Activated CD8-positive, alpha-beta memory T cell treated with anti-CD3 and anti-CD28 coated beads, Interleukin-2, amount 10 ng/mL, durations not matched to agents 7 days and 5 days (primary cell): ENCODE results near the gene KIAA0513. TPM values are rescaled to one million over a fixed set of nuclear protein-coding genes. Genes with fewer than 3 reads are reported as not detected.

Experiments used
- ATAC-seq: fragments of 150-1000 bp; cut with Tn5 transposase; one replicate; pipeline ENCODE4 v1.10.0; 2021; ENCODE audit warnings: moderate library complexity
- CTCF ChIA-PET: fragments of 350-600 bp; sonication (Branson Sonifier 250); formaldehyde crosslinking; loops from one replicate; lab custom pipeline; 2021; ENCODE audit warnings: antibody characterized with exemption; lab: Charles Lee
- DNase-seq: peaks from one replicate; pipeline ENCODE4 v3.0.0-alpha.2; 2020
- H3K27ac Mint-ChIP-seq: one replicate; pipeline ENCODE4 v1.8.0; 2021; ENCODE audit warnings: mild to moderate bottlenecking, mixed read lengths
- H3K27me3 Mint-ChIP-seq: one replicate; pipeline ENCODE4 v1.8.0; 2021; ENCODE audit warnings: mixed read lengths
- H3K36me3 Mint-ChIP-seq: one replicate; pipeline ENCODE4 v1.8.0; 2021; ENCODE audit warnings: mild to moderate bottlenecking, mixed read lengths
- H3K4me1 Mint-ChIP-seq: one replicate; pipeline ENCODE4 v1.8.0; 2021; ENCODE audit warnings: mixed read lengths
- H3K4me3 Mint-ChIP-seq: one replicate; pipeline ENCODE4 v1.8.0; 2021; ENCODE audit warnings: mild to moderate bottlenecking, moderate library complexity, mixed read lengths
- H3K9me3 Mint-ChIP-seq: one replicate; pipeline ENCODE4 v1.8.0; 2022; ENCODE audit warnings: low read depth, mixed read lengths
- total RNA-seq, 2 experiments: library from RNA; stranded (reverse); gene quantifications; one replicate each; pipeline ENCODE4 v1.2.3, GENCODE V29; 2021

Gene KIAA0513
- total RNA-seq, 2 experiments from 2014 or later, result 7.9 to 9.6 TPM

DNA sequence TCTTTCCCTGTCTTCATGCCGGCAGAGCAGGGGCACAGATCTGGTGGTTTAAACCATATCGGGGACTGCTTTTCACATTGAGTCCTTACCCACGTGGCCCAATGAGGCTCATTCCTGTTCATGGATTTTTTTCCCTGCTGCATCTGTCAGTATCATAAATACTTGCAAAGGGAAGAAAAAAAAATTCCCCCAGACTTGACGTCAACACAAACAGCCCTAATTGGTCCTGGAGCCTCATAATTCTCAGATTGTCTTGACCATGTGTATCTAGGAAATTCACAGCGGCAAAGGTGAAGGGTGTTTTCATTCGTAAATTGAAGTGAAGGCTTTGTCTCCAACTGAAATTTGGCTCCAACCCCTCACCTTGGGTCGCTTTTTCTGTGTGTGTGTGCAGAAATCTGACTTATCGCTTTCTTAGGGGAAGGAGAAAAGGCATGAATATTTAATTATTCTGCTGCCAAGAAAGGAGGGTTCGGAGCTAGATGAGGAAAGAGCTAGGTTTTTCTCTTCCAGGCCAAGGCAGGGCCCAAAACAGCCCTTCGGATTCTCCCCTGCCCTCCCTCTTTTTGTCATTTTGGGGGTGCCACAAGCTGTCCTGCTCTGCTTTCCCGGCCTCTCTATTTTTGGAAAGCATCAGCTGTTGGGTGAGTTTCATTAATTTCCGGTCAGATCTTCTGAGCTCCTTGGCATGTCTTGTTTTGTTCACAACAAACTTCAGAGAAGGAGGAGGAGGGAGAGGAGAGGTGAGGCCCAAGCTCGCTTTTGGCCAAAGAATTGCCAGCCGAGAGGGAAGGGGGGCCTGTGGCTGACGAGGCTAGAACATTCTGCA lies 102.5 kb downstream of the KIAA0513 start:
- CTCF ChIA-PET, result interaction anchor here (4.1 kb wide), 1 partner anchor 15 kb away, joined by 13 read pairs; no protein-coding TSS in a partner anchor
- no peak for DNase-seq
- Mint-ChIP-seq H3K4me3 (no peak overlapping the region), H3K27ac (no peak overlapping the region), H3K27me3 (no peaks in the 10 kb centered on the region), H3K9me3 (no peaks in the 10 kb centered on the region), H3K36me3 (no peaks in the 10 kb centered on the region), H3K4me1 (no peaks in the 10 kb centered on the region)
- ATAC-seq, result no peak

DNA sequence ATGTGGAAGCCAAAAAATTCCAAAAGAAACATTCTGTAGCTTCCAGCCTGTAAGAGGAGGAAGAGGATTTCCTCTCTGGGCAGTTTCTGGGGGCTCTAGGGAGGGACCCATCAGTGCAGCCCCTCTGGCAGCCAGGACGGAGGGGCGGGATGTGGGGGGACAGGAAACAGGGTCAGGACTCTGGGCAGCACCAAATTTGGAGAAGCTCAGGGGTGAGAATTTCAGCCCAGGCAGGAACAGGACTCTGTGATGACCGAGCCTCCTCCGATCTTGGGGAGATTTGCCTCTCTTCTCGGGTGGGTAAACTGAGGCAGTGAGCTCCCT lies 103.1 kb downstream of the KIAA0513 start:
- no peaks in the 10 kb centered on the region for H3K9me3 Mint-ChIP-seq
- no peaks in the 10 kb centered on the region for H3K27me3 Mint-ChIP-seq
- DNase-seq, result no peak
- CTCF ChIA-PET, result interaction anchor here (4.1 kb wide), 1 partner anchor 16 kb away, joined by 13 read pairs; no protein-coding TSS in a partner anchor
- H3K4me1 Mint-ChIP-seq, result no peaks in the 10 kb centered on the region
- H3K27ac Mint-ChIP-seq, result no peak overlapping the region
- no peak overlapping the region for H3K4me3 Mint-ChIP-seq
- ATAC-seq, result no peak
- no peaks in the 10 kb centered on the region for H3K36me3 Mint-ChIP-seq

- no peak for ATAC-seq
- peaks cover 13% of the 10 kb centered on the region for H3K27me3 Mint-ChIP-seq
- no peak overlapping the region for H3K4me3 Mint-ChIP-seq
- H3K4me1 Mint-ChIP-seq, result peaks cover 2% of the 10 kb centered on the region
- H3K9me3 Mint-ChIP-seq, result no peaks in the 10 kb centered on the region
- CTCF ChIA-PET, result no interaction called here
- no peak overlapping the region for H3K27ac Mint-ChIP-seq
- H3K36me3 Mint-ChIP-seq, result no peaks in the 10 kb centered on the region
- no peak for DNase-seq
Observed at GRCh38 chr16:85132456-85133289, 105.1 kb downstream of the KIAA0513 start.

DNA sequence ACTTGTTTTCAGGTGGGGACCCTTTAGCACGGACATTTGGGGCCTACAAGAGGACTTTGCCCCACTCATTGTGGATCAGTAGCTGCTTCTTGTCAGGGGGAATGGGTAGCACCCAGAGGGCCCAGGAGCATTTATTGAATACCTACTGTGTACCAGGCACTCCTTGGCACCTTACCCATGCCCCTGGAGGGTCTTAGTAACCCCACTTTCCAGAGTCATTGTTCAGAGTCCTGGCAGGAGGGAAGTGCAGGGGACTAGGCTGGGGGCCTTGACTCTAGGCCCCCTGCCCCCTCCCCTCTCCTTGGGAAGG lies 105.7 kb downstream of the KIAA0513 start:
- Mint-ChIP-seq H3K27ac (no peak overlapping the region), H3K9me3 (no peaks in the 10 kb centered on the region), H3K4me1 (peaks cover 2% of the 10 kb centered on the region), H3K36me3 (no peaks in the 10 kb centered on the region), H3K4me3 (no peak overlapping the region), H3K27me3 (peaks cover 19% of the 10 kb centered on the region)
- no peak for DNase-seq
- ATAC-seq, result no peak
- CTCF ChIA-PET, result no interaction called here

DNA sequence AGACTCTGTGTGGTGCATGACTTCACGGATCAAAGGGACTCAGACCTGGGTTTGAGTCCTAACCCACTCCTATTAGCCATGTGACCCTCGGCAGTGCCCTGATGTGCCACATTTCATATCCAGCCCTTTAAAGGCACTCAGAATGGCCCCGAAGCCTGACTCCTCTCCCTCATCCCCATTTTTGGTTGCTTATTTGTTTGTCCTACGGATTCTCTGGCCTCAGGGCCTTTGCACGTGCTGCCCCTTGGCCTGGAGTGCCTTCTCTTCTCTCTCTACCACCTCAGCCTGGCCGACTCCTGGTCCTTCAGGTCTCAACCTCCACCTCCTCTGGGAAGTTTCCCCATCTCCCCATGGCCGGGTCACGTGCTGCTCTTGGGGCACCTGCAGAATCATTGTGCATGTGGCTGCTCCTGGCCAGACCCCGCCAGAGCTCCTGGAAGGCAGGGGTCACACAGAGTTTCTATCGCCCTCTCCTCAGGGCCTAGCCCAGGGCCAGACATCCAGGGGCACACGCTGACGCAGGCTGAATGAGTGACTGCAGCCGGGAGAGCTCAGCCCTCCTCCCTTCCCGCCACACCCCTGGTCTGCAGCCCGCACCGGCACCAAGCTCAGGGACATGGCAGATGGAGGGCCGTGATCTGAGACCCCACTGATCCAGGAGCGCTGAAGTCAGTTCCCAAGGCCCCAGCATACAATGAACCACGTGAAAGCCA lies 106.6 kb downstream of the KIAA0513 start:
- Mint-ChIP-seq H3K9me3 (no peaks in the 10 kb centered on the region), H3K27me3 (peaks cover 28% of the 10 kb centered on the region), H3K27ac (no peak overlapping the region), H3K36me3 (no peaks in the 10 kb centered on the region), H3K4me3 (no peak overlapping the region), H3K4me1 (peaks cover 2% of the 10 kb centered on the region)
- DNase-seq, result no peak
- ATAC-seq, result no peak
- CTCF ChIA-PET, result no interaction called here

DNA sequence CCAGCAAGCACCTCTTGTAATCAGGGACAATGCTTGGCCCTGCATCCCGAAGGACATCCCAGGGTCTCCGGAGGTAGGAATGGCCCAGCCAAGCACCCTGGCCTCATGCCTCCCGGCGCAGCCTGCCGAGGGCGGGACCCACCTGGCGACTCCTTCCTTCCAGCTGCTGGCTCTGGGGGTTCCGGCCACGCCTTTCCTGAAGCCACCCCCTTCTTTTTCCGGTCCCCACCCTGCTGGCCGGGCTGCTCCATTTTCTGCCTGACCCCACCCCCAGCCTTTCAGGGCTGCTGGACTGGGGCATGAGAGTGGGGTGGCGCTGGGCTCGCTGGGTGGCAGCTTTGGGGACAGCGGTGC lies 107.2 kb downstream of the KIAA0513 start:
- DNase-seq (no peak), ATAC-seq (no peak)
- H3K4me1 Mint-ChIP-seq, result peaks cover 2% of the 10 kb centered on the region
- no peaks in the 10 kb centered on the region for H3K36me3 Mint-ChIP-seq
- no peaks in the 10 kb centered on the region for H3K9me3 Mint-ChIP-seq
- peaks cover 31% of the 10 kb centered on the region for H3K27me3 Mint-ChIP-seq
- CTCF ChIA-PET, result no interaction called here
- no peak overlapping the region for H3K4me3 Mint-ChIP-seq
- H3K27ac Mint-ChIP-seq, result no peak overlapping the region

- Mint-ChIP-seq H3K27ac (no peak overlapping the region), H3K27me3 (peaks cover 31% of the 10 kb centered on the region), H3K9me3 (no peaks in the 10 kb centered on the region), H3K36me3 (no peaks in the 10 kb centered on the region), H3K4me3 (no peak overlapping the region), H3K4me1 (peaks cover 2% of the 10 kb centered on the region)
- CTCF ChIA-PET, result interaction anchor here (1.1 kb wide), 1 partner anchor 21 kb away, joined by 3 read pairs; no protein-coding TSS in a partner anchor
- no peak for DNase-seq
- no peak for ATAC-seq
Observed at GRCh38 chr16:85136213-85136701, 108.7 kb downstream of the KIAA0513 start.

DNA sequence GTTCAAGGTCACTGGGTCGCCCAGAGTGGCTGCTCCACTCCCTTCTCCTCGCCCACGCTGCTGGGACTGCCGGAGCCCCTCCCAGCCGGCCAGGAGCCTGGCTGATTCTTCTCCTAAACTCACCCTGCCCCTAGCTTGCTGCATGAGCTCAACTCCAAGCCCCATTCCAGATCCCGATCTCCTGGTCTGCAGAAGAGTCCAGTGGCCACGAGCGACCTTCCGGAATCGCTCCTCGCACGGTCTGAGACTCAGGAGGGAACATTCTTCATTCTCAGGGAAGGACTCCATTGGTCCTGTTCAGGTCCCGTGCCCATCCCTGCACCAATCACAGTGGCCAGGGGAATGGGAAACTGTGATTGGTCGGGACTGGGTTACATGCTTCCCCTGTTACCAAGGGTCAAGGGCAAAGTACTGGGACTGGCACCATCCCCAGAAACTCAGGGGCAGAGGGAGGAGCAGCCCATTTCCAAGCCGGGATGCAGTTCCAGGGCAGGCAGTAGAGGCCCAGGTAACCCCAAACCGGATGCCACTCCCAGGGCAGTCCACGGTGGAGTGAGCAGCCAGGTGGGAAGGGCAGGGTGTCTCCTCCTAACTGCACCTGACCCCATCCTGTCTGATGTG lies 109.2 kb downstream of the KIAA0513 start:
- Mint-ChIP-seq H3K27me3 (peaks cover 31% of the 10 kb centered on the region), H3K4me1 (peaks cover 2% of the 10 kb centered on the region), H3K36me3 (no peaks in the 10 kb centered on the region), H3K27ac (no peak overlapping the region), H3K4me3 (no peak overlapping the region), H3K9me3 (no peaks in the 10 kb centered on the region)
- CTCF ChIA-PET, result interaction anchor here (1.1 kb wide), 1 partner anchor 22 kb away, joined by 3 read pairs; no protein-coding TSS in a partner anchor
- no peak for ATAC-seq
- DNase-seq, result no peak

- Mint-ChIP-seq H3K27me3 (peaks cover 31% of the 10 kb centered on the region), H3K4me3 (no peak overlapping the region), H3K36me3 (no peaks in the 10 kb centered on the region), H3K27ac (no peak overlapping the region), H3K4me1 (peaks cover 2% of the 10 kb centered on the region), H3K9me3 (no peaks in the 10 kb centered on the region)
- no peak for ATAC-seq
- DNase-seq, result no peak
- CTCF ChIA-PET, result no interaction called here
Observed at GRCh38 chr16:85137323-85138072, 109.9 kb downstream of the KIAA0513 start.

DNA sequence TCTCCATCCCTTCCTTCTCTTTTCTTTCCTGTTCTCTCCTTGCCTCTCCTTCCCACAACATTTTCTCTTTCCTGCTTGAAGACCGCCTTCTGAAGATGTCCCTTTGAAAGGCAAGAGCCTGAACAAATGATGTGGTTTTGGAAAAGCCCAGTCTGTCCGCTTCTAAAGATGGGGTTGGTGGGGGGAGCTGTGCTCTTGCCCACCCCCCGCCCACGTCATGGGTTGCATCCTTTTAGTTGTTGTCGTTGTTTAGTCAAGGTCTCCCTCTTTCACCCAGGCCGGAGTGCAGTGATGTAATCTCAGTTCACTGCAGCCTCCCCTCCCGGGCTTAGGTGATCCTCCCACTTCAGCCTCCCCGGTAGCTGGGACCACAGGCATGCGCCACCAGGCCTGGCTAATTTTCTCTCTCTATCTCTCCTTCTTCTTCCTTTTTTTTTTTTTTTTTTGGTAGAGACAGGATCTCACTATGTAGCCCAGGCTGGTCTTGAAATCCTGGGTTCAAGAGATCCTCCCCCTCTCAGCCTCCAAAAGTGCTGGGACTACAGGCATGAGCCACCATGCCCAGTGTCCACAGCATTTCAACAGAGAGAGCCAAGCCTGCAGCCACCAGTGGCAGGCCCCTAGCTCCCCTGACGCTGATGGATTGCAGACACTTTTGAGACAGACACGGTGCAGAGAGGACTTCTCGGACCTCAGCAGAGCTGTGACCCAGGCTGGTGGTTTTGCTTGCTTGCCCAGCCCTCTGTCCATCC lies 110.7 kb downstream of the KIAA0513 start:
- H3K27me3 Mint-ChIP-seq, result peaks cover 31% of the 10 kb centered on the region
- no peaks in the 10 kb centered on the region for H3K9me3 Mint-ChIP-seq
- DNase-seq (no peak), ATAC-seq (no peak)
- H3K36me3 Mint-ChIP-seq, result no peaks in the 10 kb centered on the region
- H3K4me3 Mint-ChIP-seq, result no peak overlapping the region
- CTCF ChIA-PET, result no interaction called here
- peaks cover 2% of the 10 kb centered on the region for H3K4me1 Mint-ChIP-seq
- H3K27ac Mint-ChIP-seq, result no peak overlapping the region

GRCh38 chr16:85138825-85139627 lies 111.4 kb downstream of the KIAA0513 start:
- Mint-ChIP-seq H3K4me1 (peaks cover 2% of the 10 kb centered on the region), H3K27ac (no peak overlapping the region), H3K4me3 (no peak overlapping the region), H3K9me3 (no peaks in the 10 kb centered on the region), H3K27me3 (peaks cover 34% of the 10 kb centered on the region), H3K36me3 (no peaks in the 10 kb centered on the region)
- DNase-seq (no peak), ATAC-seq (no peak)
- CTCF ChIA-PET, result interaction anchor here (1.2 kb wide), 1 partner anchor 131 kb away, joined by 3 read pairs; no protein-coding TSS in a partner anchor
